HG03045 (cell line): ENCODE data around the gene MFAP3L.
"Not testable (repeated sequence)": the region's sequence is repeated elsewhere in the genome, so short reads cannot be mapped to it uniquely, and the experiment has no call there.

Experiments used
- ATAC-seq: cut with Tn5 transposase; IDR thresholded peaks from one replicate; pipeline ENCODE4 v1.9.1; 2021; ENCODE audit warnings: mild to moderate bottlenecking, moderate library complexity; ENCODE audit not compliant: unreplicated experiment

Gene MFAP3L

GRCh38 chr4:169945636-169946035 lies 80.6 kb downstream of the MFAP3L start:
- ATAC-seq = no peak

- not testable (repeated sequence) for ATAC-seq
These were observed 82.6 kb downstream of the MFAP3L start for GRCh38 chr4:169943601-169944000.

GRCh38 chr4:169941141-169941540 lies 85.1 kb downstream of the MFAP3L start:
- no peak for ATAC-seq

GRCh38 chr4:169940460-169940859 lies 85.7 kb downstream of the MFAP3L start:
- no peak for ATAC-seq
